Epithelial cell of esophagus (primary cell): ENCODE measurements around the gene TUBGCP6.
A peak's percentile ranks its signal among the peaks of the same experiment; 100 is the strongest.
"Not testable (repeated sequence)": the region's sequence is repeated elsewhere in the genome, so short reads cannot be mapped to it uniquely, and the experiment has no call there.

ENCODE experiments used
- DNase-seq: peaks from one replicate; pipeline ENCODE4 v3.0.0; 2010; ENCODE audit warnings: low read depth
- H3K4me3 ChIP-seq: 2 replicates; pipeline ENCODE4 v1.5.1; 2011; ENCODE audit warnings: mild to moderate bottlenecking, low read length, control low read depth
- CTCF ChIP-seq: IDR thresholded peaks from 2 replicates; pipeline ENCODE4 v1.5.1; 2011; ENCODE audit warnings: low read depth, mild to moderate bottlenecking, low read length, control low read depth, inconsistent platforms; ENCODE audit not compliant: insufficient read depth; ENCODE audit errors: missing control alignments

TUBGCP6 gene

GRCh38 chr22:50278461-50278860 is 33.6 kb upstream of the TUBGCP6 start:
- H3K4me3 ChIP-seq = no peak overlapping the region
- DNase-seq = no peak
- TF ChIP-seq CTCF = no peak

GRCh38 chr22:50277761-50278160 is 32.9 kb upstream of the TUBGCP6 start:
- no peak for DNase-seq
- H3K4me3 ChIP-seq = no peak overlapping the region
- no peak for TF ChIP-seq CTCF

GRCh38 chr22:50276143-50276542 is 31.3 kb upstream of the TUBGCP6 start:
- no peak overlapping the region for H3K4me3 ChIP-seq
- DNase-seq = peak; percentile 61
- TF ChIP-seq CTCF = peak; percentile 28

- no peak for DNase-seq
- H3K4me3 ChIP-seq = no peak overlapping the region
- TF ChIP-seq CTCF = no peak
Observed at GRCh38 chr22:50275181-50276055, 30.6 kb upstream of the TUBGCP6 start.

GRCh38 chr22:50274771-50275170 is 29.9 kb upstream of the TUBGCP6 start:
- H3K4me3 ChIP-seq = no peak overlapping the region
- DNase-seq = no peak
- no peak for TF ChIP-seq CTCF

- peak; percentile 65 for DNase-seq
- H3K4me3 ChIP-seq = no peak overlapping the region
- TF ChIP-seq CTCF = peak; percentile 42
Observed at GRCh38 chr22:50274311-50274710, 29.5 kb upstream of the TUBGCP6 start.

GRCh38 chr22:50273781-50274180 is 29.0 kb upstream of the TUBGCP6 start:
- H3K4me3 ChIP-seq, DNase-seq: not testable (repeated sequence)

GRCh38 chr22:50273352-50273751 is 28.5 kb upstream of the TUBGCP6 start:
- not testable (repeated sequence) for DNase-seq, H3K4me3 ChIP-seq
